SK-N-SH treated with all-trans-retinoic acid at 6 μM for 48 hours (cell line): ENCODE data around the gene KIF3C.

Experiments
- ATAC-seq: fragments of 200-7000 bp; cut with Tn5 transposase; 3 replicates; pipeline ENCODE4 v1.9.1; 2020; ENCODE audit warnings: mild to moderate bottlenecking, moderate library complexity
- ARNTL ChIP-seq: fragments of 450-650 bp; formaldehyde crosslinking; IDR thresholded peaks from 2 replicates; pipeline ENCODE4 v1.5.0; 2020; ENCODE audit warnings: low read depth, mild to moderate bottlenecking, moderate library complexity, borderline replicate concordance
- BACH2 ChIP-seq: fragments of 250-450 bp; sonication (Bioruptor Pico); IDR thresholded peaks from 2 replicates; pipeline ENCODE4 v1.9.0; 2021; ENCODE audit warnings: mild to moderate bottlenecking, borderline replicate concordance
- CSDC2 ChIP-seq: fragments of 250-450 bp; sonication (Bioruptor Pico); IDR thresholded peaks from 2 replicates; pipeline ENCODE4 v1.5.0; 2020; ENCODE audit warnings: mild to moderate bottlenecking, moderate library complexity
- CSRNP3 ChIP-seq: fragments of 250-450 bp; sonication (Bioruptor Pico); IDR thresholded peaks from 2 replicates; pipeline ENCODE4 v1.5.1; 2021; ENCODE audit warnings: mild to moderate bottlenecking, moderate library complexity
- ESRRG ChIP-seq: fragments of 250-450 bp; sonication (Bioruptor Pico); IDR thresholded peaks from 2 replicates; pipeline ENCODE4 v1.6.1; 2021; ENCODE audit warnings: mild to moderate bottlenecking
- ISL1 ChIP-seq: fragments of 250-450 bp; sonication (Bioruptor Pico); IDR thresholded peaks from 2 replicates; pipeline ENCODE4 v2.1.2; 2022; ENCODE audit warnings: mild to moderate bottlenecking, moderate library complexity
- PATZ1 ChIP-seq: fragments of 250-450 bp; sonication (Bioruptor Pico); IDR thresholded peaks from 2 replicates; pipeline ENCODE4 v1.8.0; 2020; ENCODE audit warnings: mild to moderate bottlenecking, moderate library complexity, borderline replicate concordance
- PPARA ChIP-seq: fragments of 250-450 bp; sonication (Bioruptor Pico); IDR thresholded peaks from 2 replicates; pipeline ENCODE4 v1.5.0; 2020; ENCODE audit warnings: mild to moderate bottlenecking, borderline replicate concordance
- SNAI2 ChIP-seq: fragments of 250-450 bp; sonication (Bioruptor Pico); IDR thresholded peaks from 2 replicates; pipeline ENCODE4 v1.5.0; 2020; ENCODE audit warnings: mild to moderate bottlenecking, moderate library complexity
- TCF4 ChIP-seq: fragments of 250-450 bp; sonication (Bioruptor Pico); IDR thresholded peaks from 2 replicates; pipeline ENCODE4 v1.8.0; 2021; ENCODE audit warnings: mild to moderate bottlenecking, moderate library complexity, borderline replicate concordance
- TOX ChIP-seq: fragments of 250-450 bp; sonication (Bioruptor Pico); IDR thresholded peaks from 2 replicates; pipeline ENCODE4 v1.8.0; 2021; ENCODE audit warnings: mild to moderate bottlenecking, moderate library complexity, borderline replicate concordance
- TSHZ2 ChIP-seq: fragments of 250-450 bp; sonication (Bioruptor Pico); IDR thresholded peaks from 2 replicates; pipeline ENCODE4 v1.5.0; 2020; ENCODE audit warnings: mild to moderate bottlenecking, moderate library complexity
- ZC3H10 ChIP-seq: fragments of 250-450 bp; sonication (Bioruptor Pico); IDR thresholded peaks from 2 replicates; pipeline ENCODE4 v1.5.1; 2021; ENCODE audit warnings: mild to moderate bottlenecking, moderate library complexity
- ZFP3 ChIP-seq: fragments of 250-450 bp; sonication (Bioruptor Pico); IDR thresholded peaks from 2 replicates; pipeline ENCODE4 v1.5.0; 2020; ENCODE audit warnings: mild to moderate bottlenecking, moderate library complexity
- ZFP30 ChIP-seq: fragments of 450-650 bp; formaldehyde crosslinking; IDR thresholded peaks from 2 replicates; pipeline ENCODE4 v1.5.0; 2022; ENCODE audit warnings: mild to moderate bottlenecking, moderate library complexity
- ZNF565 ChIP-seq: fragments of 450-650 bp; formaldehyde crosslinking; conservative IDR thresholded peaks from 2 replicates; pipeline ENCODE4 v1.5.0; 2020; ENCODE audit warnings: low read depth, mild to moderate bottlenecking, moderate library complexity
- ZNF8 ChIP-seq: fragments of 450-650 bp; formaldehyde crosslinking; IDR thresholded peaks from 2 replicates; pipeline ENCODE4 v1.5.0; 2020; ENCODE audit warnings: mild to moderate bottlenecking, moderate library complexity
- TF ChIP-seq, protein P1 (sequence below): fragments of 250-450 bp; sonication (Bioruptor Pico); IDR thresholded peaks from 2 replicates; pipeline ENCODE4 v1.5.1; 2020; ENCODE audit warnings: low read depth, mild to moderate bottlenecking, moderate library complexity

KIF3C gene

GRCh38 chr2:25982968-25983280 is 627 bp upstream of the KIF3C start (continued):
- no peak for TF ChIP-seq PATZ1

- TF ChIP-seq ZFP3 (CRISPR knock-in tag) (peak; percentile 49; the same call in 1 of the 2 replicates), PPARA (CRISPR knock-in tag) (no peak), SNAI2 (no peak)
- peak; percentile 62 for ATAC-seq
These were observed 563 bp downstream of the KIF3C start for GRCh38 chr2:25981596-25982272.

GRCh38 chr2:25980951-25981350 is 1.3 kb downstream of the KIF3C start:
- ATAC-seq: no peak
- no peak for TF ChIP-seq ESRRG (CRISPR knock-in tag)
- TF ChIP-seq, all 23 proteins: peak for 0

DNA sequence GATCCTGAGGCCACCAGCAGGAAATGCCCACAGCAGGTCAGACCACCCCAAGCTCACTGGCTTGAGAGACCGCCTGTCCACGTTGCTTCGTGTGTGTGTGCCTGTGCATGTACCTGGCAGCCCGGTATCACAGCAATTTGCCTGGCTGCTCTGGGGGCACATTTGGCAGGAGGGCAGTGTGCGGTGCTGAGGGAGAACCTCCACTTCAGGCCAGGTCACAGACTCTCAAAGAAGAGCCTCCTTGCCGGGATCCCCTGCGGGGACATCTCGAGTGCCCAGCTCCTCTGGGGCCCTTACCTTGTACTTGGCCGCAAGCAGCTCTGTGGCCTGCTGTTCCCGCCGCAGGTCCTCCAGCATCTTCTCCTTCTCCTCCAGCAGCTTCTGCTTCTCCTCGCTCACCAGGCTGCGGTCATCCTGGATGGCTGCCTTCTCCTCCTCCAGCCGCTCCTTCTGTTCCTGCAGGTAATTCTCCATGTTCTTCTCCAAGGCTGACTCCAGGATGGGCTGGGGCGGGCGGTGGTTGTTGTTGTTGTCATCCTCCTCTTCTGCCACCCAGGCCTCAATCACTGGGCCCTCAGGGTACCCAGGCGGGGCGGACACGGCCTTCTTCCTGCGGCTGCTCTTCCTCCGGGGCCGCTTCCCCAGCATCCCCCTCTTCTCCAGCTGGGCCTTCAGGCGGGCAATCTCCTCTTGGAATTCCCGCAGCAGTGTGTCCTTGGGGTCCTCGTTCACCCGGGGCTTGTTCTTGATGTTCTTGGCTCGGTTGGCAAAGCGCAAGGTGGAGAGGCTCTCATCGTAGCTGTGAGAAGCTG is 2.0 kb downstream of the KIF3C start:
- TF ChIP-seq ARNTL (CRISPR knock-in tag) (no peak), PATZ1 (no peak), ZNF565 (CRISPR knock-in tag) (no peak), SNAI2 (no peak), TCF4 (no peak), CSRNP3 (CRISPR knock-in tag) (no peak), ZC3H10 (CRISPR knock-in tag) (no peak), PPARA (CRISPR knock-in tag) (no peak), BACH2 (CRISPR knock-in tag) (no peak), TSHZ2 (CRISPR knock-in tag) (no peak), CSDC2 (no peak), ESRRG (CRISPR knock-in tag) (no peak), ZFP30 (CRISPR knock-in tag) (no peak)
- TF ChIP-seq, protein P1, sequence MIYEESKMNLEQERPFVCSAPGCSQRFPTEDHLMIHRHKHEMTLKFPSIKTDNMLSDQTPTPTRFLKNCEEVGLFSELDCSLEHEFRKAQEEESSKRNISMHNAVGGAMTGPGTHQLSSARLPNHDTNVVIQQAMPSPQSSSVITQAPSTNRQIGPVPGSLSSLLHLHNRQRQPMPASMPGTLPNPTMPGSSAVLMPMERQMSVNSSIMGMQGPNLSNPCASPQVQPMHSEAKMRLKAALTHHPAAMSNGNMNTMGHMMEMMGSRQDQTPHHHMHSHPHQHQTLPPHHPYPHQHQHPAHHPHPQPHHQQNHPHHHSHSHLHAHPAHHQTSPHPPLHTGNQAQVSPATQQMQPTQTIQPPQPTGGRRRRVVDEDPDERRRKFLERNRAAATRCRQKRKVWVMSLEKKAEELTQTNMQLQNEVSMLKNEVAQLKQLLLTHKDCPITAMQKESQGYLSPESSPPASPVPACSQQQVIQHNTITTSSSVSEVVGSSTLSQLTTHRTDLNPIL (CRISPR knock-in tag): no peak
- ATAC-seq: no peak

DNA sequence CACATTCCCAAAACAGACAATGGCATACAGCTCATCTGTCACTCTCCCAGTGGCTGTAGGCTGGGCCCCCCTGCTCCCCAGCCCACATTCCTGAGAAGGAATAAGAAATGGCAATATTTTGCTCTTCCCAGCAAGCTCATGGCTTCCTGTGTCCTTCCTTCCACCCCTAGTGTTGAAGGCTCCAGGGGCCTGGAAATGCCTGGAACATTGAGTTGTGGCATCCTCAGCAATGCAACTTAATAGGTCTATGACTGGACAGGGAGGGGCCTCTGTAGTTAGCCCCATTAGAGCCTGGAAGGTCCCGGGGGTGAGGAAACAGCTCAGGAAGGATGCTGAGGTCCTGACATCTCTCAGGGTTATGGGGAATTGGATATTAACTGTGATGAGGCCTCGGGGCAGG is 3.3 kb downstream of the KIF3C start:
- no peak for ATAC-seq
- TF ChIP-seq SNAI2 (no peak), TOX (no peak), ZNF565 (CRISPR knock-in tag) (no peak), ARNTL (CRISPR knock-in tag) (no peak), ZFP3 (CRISPR knock-in tag) (no peak), CSRNP3 (CRISPR knock-in tag) (no peak), ISL1 (CRISPR knock-in tag) (no peak), TCF4 (no peak), BACH2 (CRISPR knock-in tag) (no peak), ZFP30 (CRISPR knock-in tag) (no peak), ZNF8 (CRISPR knock-in tag) (no peak), PATZ1 (no peak)
